OCI-LY3 (cell line): ENCODE data around the gene POLR1C.

Experiments used
- EZH2phosphoT487 ChIP-seq: fragments of 200-600 bp; shearing (Covaris generic); IDR thresholded peaks from 2 replicates; pipeline ENCODE4 v1.6.1; 2018; ENCODE audit warnings: antibody characterized with exemption, mixed run types, low read depth
- TF ChIP-seq, protein P1 (sequence below): fragments of 200-600, 300-600 bp; sonication (generic); IDR thresholded peaks from 2 replicates; pipeline ENCODE4 v1.5.1; 2014; ENCODE audit warnings: antibody characterized with exemption, low read length, low read depth

DNA sequence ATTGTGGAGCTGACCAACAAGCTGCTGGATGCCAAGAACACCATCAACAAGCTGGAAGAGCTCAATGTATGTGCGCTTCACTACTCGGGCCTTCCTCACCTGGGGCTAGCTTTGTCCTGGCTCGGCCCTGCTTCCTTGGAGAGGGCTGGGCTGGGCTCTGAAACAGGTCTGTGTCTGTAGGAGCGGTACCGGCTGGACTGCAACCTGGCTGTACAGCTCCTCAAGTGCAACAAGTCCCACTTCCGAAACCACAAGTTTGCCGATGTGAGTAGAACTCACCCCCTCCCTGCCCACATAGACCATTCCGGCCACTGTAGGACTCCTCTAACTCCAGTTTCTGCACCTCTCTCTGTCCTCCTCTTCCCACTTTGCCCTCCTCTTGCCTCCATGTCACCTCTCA lies 13.4 kb upstream of the POLR1C start:
- TF ChIP-seq, protein P1, sequence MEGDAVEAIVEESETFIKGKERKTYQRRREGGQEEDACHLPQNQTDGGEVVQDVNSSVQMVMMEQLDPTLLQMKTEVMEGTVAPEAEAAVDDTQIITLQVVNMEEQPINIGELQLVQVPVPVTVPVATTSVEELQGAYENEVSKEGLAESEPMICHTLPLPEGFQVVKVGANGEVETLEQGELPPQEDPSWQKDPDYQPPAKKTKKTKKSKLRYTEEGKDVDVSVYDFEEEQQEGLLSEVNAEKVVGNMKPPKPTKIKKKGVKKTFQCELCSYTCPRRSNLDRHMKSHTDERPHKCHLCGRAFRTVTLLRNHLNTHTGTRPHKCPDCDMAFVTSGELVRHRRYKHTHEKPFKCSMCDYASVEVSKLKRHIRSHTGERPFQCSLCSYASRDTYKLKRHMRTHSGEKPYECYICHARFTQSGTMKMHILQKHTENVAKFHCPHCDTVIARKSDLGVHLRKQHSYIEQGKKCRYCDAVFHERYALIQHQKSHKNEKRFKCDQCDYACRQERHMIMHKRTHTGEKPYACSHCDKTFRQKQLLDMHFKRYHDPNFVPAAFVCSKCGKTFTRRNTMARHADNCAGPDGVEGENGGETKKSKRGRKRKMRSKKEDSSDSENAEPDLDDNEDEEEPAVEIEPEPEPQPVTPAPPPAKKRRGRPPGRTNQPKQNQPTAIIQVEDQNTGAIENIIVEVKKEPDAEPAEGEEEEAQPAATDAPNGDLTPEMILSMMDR: no peak
- no peak for TF ChIP-seq EZH2phosphoT487
